Mammary epithelial cell (primary cell): Measurements from ENCODE around the gene PRKCA.

ENCODE experiments used
- EZH2 ChIP-seq: IDR thresholded peaks from 2 replicates; pipeline ENCODE4 v1.6.1; 2012; ENCODE audit warnings: low read length, inconsistent platforms, borderline replicate concordance
- TF ChIP-seq, protein P1 (sequence below), 2 donors: IDR thresholded peaks in 1 of 2; conservative IDR thresholded peaks in 1 of 2; 2 replicates each; pipeline ENCODE4 v1.5.1; 2011 to 2012; ENCODE audit warnings: inconsistent platforms in 2 of 2, low read length in 2 of 2, mild to moderate bottlenecking in 2 of 2, control low read depth in 1 of 2, low read depth in 1 of 2; ENCODE audit not compliant: insufficient read depth in 1 of 2; ENCODE audit errors: extremely low read depth in 1 of 2

GRCh38 chr17:66411520-66411919 is 109.1 kb downstream of the PRKCA start:
- TF ChIP-seq, protein P1, sequence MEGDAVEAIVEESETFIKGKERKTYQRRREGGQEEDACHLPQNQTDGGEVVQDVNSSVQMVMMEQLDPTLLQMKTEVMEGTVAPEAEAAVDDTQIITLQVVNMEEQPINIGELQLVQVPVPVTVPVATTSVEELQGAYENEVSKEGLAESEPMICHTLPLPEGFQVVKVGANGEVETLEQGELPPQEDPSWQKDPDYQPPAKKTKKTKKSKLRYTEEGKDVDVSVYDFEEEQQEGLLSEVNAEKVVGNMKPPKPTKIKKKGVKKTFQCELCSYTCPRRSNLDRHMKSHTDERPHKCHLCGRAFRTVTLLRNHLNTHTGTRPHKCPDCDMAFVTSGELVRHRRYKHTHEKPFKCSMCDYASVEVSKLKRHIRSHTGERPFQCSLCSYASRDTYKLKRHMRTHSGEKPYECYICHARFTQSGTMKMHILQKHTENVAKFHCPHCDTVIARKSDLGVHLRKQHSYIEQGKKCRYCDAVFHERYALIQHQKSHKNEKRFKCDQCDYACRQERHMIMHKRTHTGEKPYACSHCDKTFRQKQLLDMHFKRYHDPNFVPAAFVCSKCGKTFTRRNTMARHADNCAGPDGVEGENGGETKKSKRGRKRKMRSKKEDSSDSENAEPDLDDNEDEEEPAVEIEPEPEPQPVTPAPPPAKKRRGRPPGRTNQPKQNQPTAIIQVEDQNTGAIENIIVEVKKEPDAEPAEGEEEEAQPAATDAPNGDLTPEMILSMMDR (conservative IDR thresholded peaks at IDR 0.05 in 1 of 2, IDR thresholded peaks at IDR 0.05 in 1 of 2; ENCODE audit: extremely low read depth in 1 of 2, insufficient read depth in 1 of 2, low read depth in 1 of 2, low read length in 2 of 2) = no peak
- TF ChIP-seq EZH2 = no peak
